HG03039 (cell line): Measurements from ENCODE around the gene ZBTB32.
"Not testable (repeated sequence)": the region's sequence is repeated elsewhere in the genome, so short reads cannot be mapped to it uniquely, and the experiment has no call there.

Experiments used
- ATAC-seq: cut with Tn5 transposase; IDR thresholded peaks from one replicate; pipeline ENCODE4 v1.9.1; 2021; ENCODE audit warnings: mild to moderate bottlenecking, moderate library complexity; ENCODE audit not compliant: unreplicated experiment

The ZBTB32 gene

GRCh38 chr19:35718345-35719041, 14.1 kb downstream of the ZBTB32 start:
- no peak for ATAC-seq

GRCh38 chr19:35719402-35720162, 15.2 kb downstream of the ZBTB32 start:
- ATAC-seq = no peak

- no peak for ATAC-seq
These were observed 15.8 kb downstream of the ZBTB32 start for GRCh38 chr19:35720163-35720524.

DNA sequence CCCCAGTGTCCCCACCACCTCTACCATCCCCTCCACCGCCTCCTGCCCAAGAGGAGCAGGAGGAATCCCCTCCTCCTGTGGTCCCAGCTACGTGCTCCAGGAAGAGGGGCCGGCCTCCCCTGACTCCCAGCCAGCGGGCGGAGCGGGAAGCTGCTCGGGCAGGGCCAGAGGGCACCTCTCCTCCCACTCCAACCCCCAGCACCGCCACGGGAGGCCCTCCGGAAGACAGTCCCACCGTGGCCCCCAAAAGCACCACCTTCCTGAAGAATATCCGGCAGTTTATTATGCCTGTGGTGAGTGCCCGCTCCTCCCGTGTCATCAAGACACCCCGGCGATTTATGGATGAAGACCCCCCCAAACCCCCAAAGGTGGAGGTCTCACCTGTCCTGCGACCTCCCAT, 16.3 kb downstream of the ZBTB32 start:
- ATAC-seq = no peak

DNA sequence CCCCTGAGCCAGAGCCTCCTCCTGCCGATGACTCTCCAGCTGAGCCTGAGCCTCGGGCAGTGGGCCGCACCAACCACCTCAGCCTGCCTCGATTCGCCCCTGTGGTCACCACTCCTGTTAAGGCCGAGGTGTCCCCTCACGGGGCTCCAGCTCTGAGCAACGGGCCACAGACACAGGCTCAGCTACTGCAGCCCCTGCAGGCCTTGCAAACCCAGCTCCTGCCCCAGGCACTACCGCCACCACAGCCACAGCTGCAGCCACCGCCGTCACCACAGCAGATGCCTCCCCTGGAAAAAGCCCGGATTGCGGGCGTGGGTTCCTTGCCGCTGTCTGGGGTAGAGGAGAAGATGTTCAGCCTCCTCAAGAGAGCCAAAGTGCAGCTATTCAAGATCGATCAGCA, 17.0 kb downstream of the ZBTB32 start:
- no peak for ATAC-seq

- no peak for ATAC-seq
These were observed 18.1 kb downstream of the ZBTB32 start for GRCh38 chr19:35722461-35722860.

GRCh38 chr19:35722897-35723296, 18.5 kb downstream of the ZBTB32 start:
- no peak for ATAC-seq

DNA sequence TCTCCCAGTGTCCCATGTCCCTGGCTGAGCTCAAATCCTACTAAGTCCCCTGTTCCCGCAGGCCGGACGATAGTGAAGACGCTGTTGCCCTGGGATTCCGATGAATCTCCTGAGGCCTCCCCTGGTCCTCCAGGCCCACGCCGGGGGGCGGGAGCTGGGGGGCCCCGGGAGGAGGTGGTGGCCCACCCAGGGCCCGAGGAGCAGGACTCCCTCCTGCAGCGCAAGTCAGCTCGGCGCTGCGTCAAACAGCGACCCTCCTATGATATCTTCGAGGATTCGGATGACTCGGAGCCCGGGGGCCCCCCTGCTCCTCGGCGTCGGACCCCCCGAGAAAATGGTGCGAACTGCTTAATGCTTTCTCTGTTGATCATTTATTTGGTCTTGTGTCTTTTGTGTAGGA, 19.3 kb downstream of the ZBTB32 start:
- no peak for ATAC-seq

GRCh38 chr19:35724132-35724531, 19.8 kb downstream of the ZBTB32 start:
- ATAC-seq = not testable (repeated sequence)

DNA sequence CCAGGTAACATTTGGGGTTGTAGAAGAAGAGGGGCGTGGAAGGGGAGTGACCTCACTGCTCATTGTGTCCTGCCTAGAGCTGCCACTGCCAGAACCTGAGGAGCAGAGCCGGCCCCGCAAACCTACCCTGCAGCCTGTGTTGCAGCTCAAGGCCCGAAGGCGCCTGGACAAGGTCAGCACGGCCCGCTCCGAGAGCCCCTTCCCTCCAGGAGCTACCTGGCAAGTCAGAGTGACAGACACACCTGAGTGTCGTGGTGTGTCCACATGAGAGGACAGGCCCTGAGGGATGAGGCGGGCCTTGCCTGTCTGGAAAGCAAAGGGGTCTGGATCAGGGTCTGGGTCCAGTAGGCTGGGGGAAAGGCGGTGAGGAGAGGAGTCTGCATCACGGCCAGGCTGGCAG, 20.2 kb downstream of the ZBTB32 start:
- no peak for ATAC-seq

- ATAC-seq = no peak
These were observed 21.0 kb downstream of the ZBTB32 start for GRCh38 chr19:35725216-35725861.

GRCh38 chr19:35727053-35727955, 22.9 kb downstream of the ZBTB32 start:
- ATAC-seq = no peak

GRCh38 chr19:35727956-35728706, 23.8 kb downstream of the ZBTB32 start:
- no peak for ATAC-seq

- ATAC-seq = no peak
These were observed 24.7 kb downstream of the ZBTB32 start for GRCh38 chr19:35729021-35729420.

- no peak for ATAC-seq
These were observed 25.4 kb downstream of the ZBTB32 start for GRCh38 chr19:35729763-35730162.

DNA sequence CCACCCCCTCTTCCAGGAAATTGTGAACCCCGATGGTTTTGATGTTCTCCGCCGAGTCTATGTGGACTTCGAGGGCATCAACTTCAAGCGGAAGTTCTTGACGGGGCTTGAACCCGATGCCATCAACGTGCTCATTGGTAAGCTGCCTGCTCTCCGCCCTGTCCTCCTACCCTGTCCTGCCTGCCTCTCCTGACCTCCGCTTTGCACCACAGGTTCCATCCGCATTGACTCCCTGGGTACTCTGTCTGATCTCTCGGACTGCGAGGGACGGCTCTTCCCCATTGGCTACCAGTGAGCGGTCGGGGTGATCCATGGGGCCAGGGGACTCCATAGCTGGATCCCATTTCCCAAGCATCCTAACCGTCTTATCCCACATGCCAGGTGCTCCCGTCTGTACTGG, 26.0 kb downstream of the ZBTB32 start:
- ATAC-seq = no peak

DNA sequence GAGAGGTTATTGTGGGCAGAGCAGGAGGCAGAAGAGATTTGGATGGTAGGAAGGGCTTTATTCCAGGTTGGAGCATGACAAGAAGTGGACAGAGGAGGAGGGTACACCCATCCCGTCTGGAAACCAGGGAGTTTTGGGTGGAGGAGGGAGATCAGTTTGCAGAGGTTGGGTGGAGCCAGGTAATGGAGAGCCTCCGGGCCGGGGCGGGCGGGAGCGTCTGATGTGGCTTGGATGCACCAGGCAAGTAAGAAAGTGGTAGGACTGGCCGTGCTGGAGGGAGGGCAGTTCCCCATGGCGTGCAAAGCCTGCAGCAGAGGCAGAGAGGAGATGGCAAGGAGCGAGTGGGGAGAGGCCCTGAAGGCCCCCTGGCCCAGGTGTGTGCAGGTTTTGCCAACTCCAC, 27.0 kb downstream of the ZBTB32 start:
- no peak for ATAC-seq

- no peak for ATAC-seq
These were observed 27.5 kb downstream of the ZBTB32 start for GRCh38 chr19:35731779-35732405.

- ATAC-seq = no peak
These were observed 28.3 kb downstream of the ZBTB32 start for GRCh38 chr19:35732540-35733179.
